SKM-1 treated with dmso at 0.1 percent for 144 hours (cell line): ENCODE data around the gene ZNF69.

Experiments used
- DNase-seq: peaks from one replicate; lab custom pipeline; 2025; ENCODE audit not compliant: unreplicated experiment; lab: John Stamatoyannopoulos, UW

The ZNF69 gene

GRCh38 chr19:11950312-11950711 is 62.7 kb downstream of the ZNF69 start:
- no peak for DNase-seq
